HFFc6 (cell line): ENCODE data around the gene RPS19BP1. TPM values are rescaled to one million over a fixed set of nuclear protein-coding genes. Genes with fewer than 3 reads are reported as not detected.
"Not testable (repeated sequence)": the region's sequence is repeated elsewhere in the genome, so short reads cannot be mapped to it uniquely, and the experiment has no call there.

Source experiments
- DNase-seq: peaks from one replicate; pipeline ENCODE4 v3.0.0-alpha.2; 2018
- H3K27ac Mint-ChIP-seq: 2 replicates; pipeline ENCODE4 v1.8.0; 2020; ENCODE audit warnings: mild to moderate bottlenecking, mixed read lengths
- H3K27me3 Mint-ChIP-seq: 2 replicates; pipeline ENCODE4 v1.8.0; 2021; ENCODE audit warnings: mild to moderate bottlenecking, moderate library complexity, mixed read lengths; ENCODE audit not compliant: insufficient read depth
- H3K36me3 Mint-ChIP-seq: 2 replicates; pipeline ENCODE4 v1.8.0; 2021; ENCODE audit warnings: low read depth, mixed read lengths
- H3K4me1 Mint-ChIP-seq: 2 replicates; pipeline ENCODE4 v1.8.0; 2020; ENCODE audit warnings: low read depth, mixed read lengths
- H3K4me3 Mint-ChIP-seq: 2 replicates; pipeline ENCODE4 v1.8.0; 2020; ENCODE audit warnings: mild to moderate bottlenecking, moderate library complexity, mixed read lengths
- H3K9me3 Mint-ChIP-seq: 2 replicates; pipeline ENCODE4 v1.8.0; 2020; ENCODE audit warnings: mild to moderate bottlenecking, mixed read lengths
- total RNA-seq, 6 experiments: library from RNA; stranded (reverse); fragmentation: NEBNext Ultra II Directional; extraction: Animal tissue kit (Norgen Biotek cat#: 25700); gene quantifications; 2 replicates in 1 of 6; 3 replicates in 5 of 6; pipeline ENCODE4 v1.2.3, GENCODE V29; 2021
- TF ChIP-seq, protein P1 (sequence below): fragments of 200-600 bp; sonication (generic); IDR thresholded peaks from 2 replicates; pipeline ENCODE4 v1.5.0; 2021; ENCODE audit warnings: antibody characterized with exemption, mild to moderate bottlenecking

RPS19BP1 gene
- total RNA-seq, 6 experiments from 2014 or later = 60.5 to 85.5 (median 75.9) TPM

DNA sequence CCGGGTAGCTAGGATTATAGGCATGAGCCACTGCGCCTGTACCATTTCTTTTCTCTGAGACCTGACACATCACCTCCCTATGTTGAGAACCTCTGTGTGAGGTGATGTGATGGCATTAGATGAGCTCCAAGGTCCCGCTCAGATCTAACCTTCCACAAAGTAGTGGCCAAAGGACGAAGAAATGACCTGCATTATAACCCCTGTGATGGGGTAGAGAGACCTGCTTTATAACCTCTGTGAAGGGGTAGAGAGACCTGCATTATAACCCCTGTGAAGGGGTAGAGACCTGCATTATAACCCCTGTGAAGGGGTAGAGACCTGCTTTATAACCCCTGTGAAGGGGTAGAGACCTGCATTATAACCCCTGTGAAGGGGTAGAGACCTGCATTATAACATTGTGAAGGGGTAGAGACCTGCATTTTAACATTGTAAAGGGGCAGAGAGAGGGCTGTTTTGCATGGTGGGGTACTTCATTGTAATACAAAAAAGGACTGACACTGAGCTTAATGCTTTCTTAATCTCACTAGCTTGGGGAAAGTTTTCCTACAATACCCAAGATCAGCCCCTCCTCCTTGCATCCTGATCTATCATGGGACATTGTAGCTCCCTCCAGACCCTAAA is 21.9 kb downstream of the RPS19BP1 start:
- peaks cover 10% of the 10 kb centered on the region for H3K4me1 Mint-ChIP-seq
- no peak overlapping the region for H3K4me3 Mint-ChIP-seq
- H3K27me3 Mint-ChIP-seq = no peaks in the 10 kb centered on the region; the same call in 1 of the 2 replicates
- H3K36me3 Mint-ChIP-seq = peaks cover 33% of the 10 kb centered on the region
- TF ChIP-seq, protein P1, sequence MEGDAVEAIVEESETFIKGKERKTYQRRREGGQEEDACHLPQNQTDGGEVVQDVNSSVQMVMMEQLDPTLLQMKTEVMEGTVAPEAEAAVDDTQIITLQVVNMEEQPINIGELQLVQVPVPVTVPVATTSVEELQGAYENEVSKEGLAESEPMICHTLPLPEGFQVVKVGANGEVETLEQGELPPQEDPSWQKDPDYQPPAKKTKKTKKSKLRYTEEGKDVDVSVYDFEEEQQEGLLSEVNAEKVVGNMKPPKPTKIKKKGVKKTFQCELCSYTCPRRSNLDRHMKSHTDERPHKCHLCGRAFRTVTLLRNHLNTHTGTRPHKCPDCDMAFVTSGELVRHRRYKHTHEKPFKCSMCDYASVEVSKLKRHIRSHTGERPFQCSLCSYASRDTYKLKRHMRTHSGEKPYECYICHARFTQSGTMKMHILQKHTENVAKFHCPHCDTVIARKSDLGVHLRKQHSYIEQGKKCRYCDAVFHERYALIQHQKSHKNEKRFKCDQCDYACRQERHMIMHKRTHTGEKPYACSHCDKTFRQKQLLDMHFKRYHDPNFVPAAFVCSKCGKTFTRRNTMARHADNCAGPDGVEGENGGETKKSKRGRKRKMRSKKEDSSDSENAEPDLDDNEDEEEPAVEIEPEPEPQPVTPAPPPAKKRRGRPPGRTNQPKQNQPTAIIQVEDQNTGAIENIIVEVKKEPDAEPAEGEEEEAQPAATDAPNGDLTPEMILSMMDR = no peak
- no peak overlapping the region for H3K27ac Mint-ChIP-seq
- DNase-seq = no peak
- no peaks in the 10 kb centered on the region for H3K9me3 Mint-ChIP-seq

DNA sequence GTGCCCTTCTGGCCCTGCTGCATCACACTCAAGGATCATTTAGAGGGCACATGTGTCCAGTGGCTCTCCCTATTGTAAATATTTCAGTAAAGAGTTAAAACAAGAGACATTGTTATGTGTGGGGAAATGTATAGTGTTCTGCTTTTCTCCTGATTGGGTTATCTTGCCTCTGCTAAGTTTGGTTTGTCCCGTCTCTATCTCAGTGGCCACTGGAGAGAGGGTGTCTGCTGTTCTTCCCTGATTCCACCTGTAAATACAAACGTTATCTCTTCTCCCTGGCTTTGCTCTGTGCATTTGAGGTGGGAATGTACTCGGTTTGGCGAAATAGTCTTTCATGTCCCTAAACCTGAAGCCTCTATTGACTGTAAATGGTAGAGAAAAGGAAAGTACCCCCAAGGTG is 24.2 kb downstream of the RPS19BP1 start:
- DNase-seq = no peak
- Mint-ChIP-seq H3K36me3 (peaks cover 27% of the 10 kb centered on the region), H3K4me3 (no peak overlapping the region), H3K27me3 (no peaks in the 10 kb centered on the region; the same call in 1 of the 2 replicates), H3K9me3 (no peaks in the 10 kb centered on the region), H3K4me1 (peaks cover 7% of the 10 kb centered on the region), H3K27ac (no peak overlapping the region)
- TF ChIP-seq, protein P1 = no peak

DNA sequence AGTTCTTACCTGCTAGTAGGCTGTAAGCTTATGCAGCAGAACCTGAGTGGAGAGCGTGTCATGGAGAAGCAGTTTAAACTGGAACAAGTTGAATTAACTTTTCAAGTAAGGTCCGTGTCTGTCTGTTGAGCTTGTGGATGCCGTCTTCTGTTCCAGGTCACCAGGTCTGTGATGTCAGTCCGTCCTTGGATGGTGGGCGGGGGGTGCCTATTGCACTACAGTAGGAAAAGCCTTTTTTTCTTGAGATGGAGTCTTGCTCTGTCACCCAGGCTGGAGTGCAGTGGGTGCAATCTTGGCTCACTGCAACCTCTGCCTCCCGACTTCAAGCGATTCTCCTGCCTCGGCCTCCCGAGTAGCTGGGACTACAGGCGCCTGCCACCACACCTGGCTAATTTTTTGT is 25.5 kb downstream of the RPS19BP1 start:
- peaks cover 35% of the 10 kb centered on the region for H3K36me3 Mint-ChIP-seq
- not testable (repeated sequence) for H3K27ac Mint-ChIP-seq, H3K9me3 Mint-ChIP-seq, H3K4me1 Mint-ChIP-seq, H3K27me3 Mint-ChIP-seq, H3K4me3 Mint-ChIP-seq, DNase-seq

DNA sequence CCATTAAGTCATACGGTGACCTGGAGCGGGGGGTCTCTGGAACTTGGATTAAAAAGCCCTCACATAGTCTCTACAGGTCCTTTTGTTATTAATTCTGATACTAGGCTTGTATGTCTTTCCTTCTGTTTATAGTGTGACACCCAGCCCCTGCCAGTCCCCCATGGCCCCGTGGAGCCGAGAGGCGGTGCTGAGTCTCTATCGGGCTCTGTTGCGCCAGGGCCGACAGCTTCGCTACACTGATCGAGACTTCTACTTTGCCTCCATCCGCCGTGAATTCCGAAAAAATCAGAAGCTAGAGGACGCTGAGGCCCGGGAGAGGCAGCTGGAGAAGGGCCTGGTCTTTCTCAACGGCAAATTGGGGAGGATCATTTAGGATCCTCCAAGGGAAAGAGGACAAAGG is 28.5 kb downstream of the RPS19BP1 start:
- H3K4me1 Mint-ChIP-seq = peaks cover 22% of the 10 kb centered on the region
- peak overlapping the region; percentile 93 for H3K4me3 Mint-ChIP-seq
- peaks cover 26% of the 10 kb centered on the region for H3K36me3 Mint-ChIP-seq
- H3K27ac Mint-ChIP-seq = no peak overlapping the region
- TF ChIP-seq, protein P1 = no peak
- H3K9me3 Mint-ChIP-seq = no peaks in the 10 kb centered on the region
- peaks cover 3% of the 10 kb centered on the region for H3K27me3 Mint-ChIP-seq
- no peak for DNase-seq

DNA sequence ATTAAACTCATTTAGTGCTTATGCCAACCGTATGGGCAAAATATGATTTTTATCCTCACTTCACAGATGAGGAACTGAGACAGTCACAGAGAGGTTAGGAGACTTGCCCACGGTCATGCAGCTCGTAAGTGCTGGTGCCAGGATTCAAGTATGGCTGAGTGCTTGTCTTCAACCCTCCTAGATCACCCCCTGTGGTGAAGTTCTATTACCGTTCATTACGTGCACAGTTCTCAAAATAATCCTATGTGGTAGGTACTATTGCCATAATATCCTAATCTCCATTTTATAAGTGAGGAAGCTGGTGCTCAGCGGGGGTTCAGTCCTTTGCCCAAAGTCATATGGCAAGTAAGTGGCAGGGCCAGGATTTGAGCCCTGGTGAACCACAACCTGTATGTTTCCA is 28.9 kb downstream of the RPS19BP1 start:
- TF ChIP-seq, protein P1 = no peak; the same call in 1 of the 2 replicates
- H3K4me3 Mint-ChIP-seq = peak overlapping the region; percentile 93
- H3K9me3 Mint-ChIP-seq = no peaks in the 10 kb centered on the region
- DNase-seq = no peak
- H3K27me3 Mint-ChIP-seq = peaks cover 3% of the 10 kb centered on the region
- H3K4me1 Mint-ChIP-seq = peaks cover 22% of the 10 kb centered on the region
- peaks cover 26% of the 10 kb centered on the region for H3K36me3 Mint-ChIP-seq
- peak overlapping the region; percentile 8; the same call in 1 of the 2 replicates for H3K27ac Mint-ChIP-seq

DNA sequence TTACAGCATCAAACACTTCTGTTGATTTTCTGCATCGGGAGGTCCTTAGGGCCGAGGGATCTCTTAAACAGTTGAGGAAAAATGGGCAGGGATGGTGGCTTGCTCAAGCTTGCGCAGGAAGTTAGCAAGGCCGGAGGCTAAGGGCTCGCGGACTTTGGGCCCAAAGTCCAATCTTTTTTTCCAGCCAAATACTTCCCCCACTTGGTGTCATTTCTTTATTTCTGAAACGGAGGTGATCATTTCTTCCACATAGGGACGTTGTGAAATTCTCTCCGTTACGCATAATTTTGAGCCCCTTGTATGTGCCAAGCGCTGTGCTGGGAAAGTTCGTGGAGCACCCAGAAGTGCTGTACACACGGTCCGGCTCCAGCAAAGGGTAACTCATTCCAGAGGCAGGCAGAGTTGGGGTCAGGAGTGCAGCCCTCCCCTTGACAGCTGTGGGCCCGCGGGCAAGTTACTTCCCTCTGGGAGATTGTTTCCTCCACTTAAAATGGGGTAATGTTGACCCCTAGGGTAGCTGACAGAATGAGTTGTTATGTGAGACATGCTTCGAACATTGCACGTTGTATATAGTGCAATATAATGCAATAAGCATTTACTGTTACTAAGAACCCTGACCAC is 29.6 kb downstream of the RPS19BP1 start:
- Mint-ChIP-seq H3K36me3 (peaks cover 26% of the 10 kb centered on the region), H3K27ac (peak overlapping the region; percentile 85), H3K4me1 (peaks cover 22% of the 10 kb centered on the region), H3K9me3 (no peaks in the 10 kb centered on the region), H3K27me3 (peaks cover 3% of the 10 kb centered on the region), H3K4me3 (peak overlapping the region; percentile 93)
- TF ChIP-seq, protein P1 = no peak
- DNase-seq = no peak
